ENCODE measurements around the gene ZNF37A. TPM values are rescaled to one million over a fixed set of nuclear protein-coding genes. Genes with fewer than 3 reads are reported as not detected.

The ZNF37A gene
- polyA plus RNA-seq, 1 of the 3 experiments (the other 2 are of a cell fraction) = 5.4 TPM

DNA sequence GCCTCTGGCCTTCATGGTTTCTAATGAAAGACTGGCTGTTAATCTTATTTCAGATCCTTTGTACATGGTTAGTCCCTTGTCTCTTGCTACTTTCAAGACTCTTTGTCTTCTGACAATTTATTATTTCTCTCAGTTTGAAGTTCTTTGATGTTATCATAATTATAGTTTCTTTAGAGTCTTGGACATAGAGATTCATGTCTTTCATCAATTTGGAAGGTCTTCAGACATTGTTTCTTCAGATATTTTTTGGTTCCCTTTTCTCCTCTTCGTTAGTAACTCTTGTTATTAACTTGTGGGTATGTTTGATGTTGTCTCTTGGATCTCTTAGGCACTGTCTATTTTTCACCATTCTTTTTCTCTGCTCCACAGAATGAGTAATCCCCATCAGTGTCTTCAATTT lies 8.7 kb downstream of the ZNF37A start (continued):
- TF ChIP-seq, protein P1, sequence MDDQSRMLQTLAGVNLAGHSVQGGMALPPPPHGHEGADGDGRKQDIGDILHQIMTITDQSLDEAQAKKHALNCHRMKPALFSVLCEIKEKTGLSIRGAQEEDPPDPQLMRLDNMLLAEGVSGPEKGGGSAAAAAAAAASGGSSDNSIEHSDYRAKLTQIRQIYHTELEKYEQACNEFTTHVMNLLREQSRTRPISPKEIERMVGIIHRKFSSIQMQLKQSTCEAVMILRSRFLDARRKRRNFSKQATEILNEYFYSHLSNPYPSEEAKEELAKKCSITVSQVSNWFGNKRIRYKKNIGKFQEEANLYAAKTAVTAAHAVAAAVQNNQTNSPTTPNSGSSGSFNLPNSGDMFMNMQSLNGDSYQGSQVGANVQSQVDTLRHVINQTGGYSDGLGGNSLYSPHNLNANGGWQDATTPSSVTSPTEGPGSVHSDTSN (IDR thresholded peaks at IDR 0.05) = no peak
- TF ChIP-seq TCF12 (IDR thresholded peaks at IDR 0.05) = no peak
- no peak for TF ChIP-seq FOSL2 (IDR thresholded peaks at IDR 0.05; ENCODE audit: borderline replicate concordance, low read depth)
- no peak for TF ChIP-seq ELF1 (IDR thresholded peaks at IDR 0.05)
- TF ChIP-seq FOXJ3 (CRISPR knock-in tag; IDR thresholded peaks at IDR 0.05) = no peak
- no peak for TF ChIP-seq GABPA (IDR thresholded peaks at IDR 0.05; ENCODE audit: low read depth)
- no peak for TF ChIP-seq NFIC (IDR thresholded peaks at IDR 0.05; ENCODE audit: borderline replicate concordance)
- TF ChIP-seq, protein P2, sequence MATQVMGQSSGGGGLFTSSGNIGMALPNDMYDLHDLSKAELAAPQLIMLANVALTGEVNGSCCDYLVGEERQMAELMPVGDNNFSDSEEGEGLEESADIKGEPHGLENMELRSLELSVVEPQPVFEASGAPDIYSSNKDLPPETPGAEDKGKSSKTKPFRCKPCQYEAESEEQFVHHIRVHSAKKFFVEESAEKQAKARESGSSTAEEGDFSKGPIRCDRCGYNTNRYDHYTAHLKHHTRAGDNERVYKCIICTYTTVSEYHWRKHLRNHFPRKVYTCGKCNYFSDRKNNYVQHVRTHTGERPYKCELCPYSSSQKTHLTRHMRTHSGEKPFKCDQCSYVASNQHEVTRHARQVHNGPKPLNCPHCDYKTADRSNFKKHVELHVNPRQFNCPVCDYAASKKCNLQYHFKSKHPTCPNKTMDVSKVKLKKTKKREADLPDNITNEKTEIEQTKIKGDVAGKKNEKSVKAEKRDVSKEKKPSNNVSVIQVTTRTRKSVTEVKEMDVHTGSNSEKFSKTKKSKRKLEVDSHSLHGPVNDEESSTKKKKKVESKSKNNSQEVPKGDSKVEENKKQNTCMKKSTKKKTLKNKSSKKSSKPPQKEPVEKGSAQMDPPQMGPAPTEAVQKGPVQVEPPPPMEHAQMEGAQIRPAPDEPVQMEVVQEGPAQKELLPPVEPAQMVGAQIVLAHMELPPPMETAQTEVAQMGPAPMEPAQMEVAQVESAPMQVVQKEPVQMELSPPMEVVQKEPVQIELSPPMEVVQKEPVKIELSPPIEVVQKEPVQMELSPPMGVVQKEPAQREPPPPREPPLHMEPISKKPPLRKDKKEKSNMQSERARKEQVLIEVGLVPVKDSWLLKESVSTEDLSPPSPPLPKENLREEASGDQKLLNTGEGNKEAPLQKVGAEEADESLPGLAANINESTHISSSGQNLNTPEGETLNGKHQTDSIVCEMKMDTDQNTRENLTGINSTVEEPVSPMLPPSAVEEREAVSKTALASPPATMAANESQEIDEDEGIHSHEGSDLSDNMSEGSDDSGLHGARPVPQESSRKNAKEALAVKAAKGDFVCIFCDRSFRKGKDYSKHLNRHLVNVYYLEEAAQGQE (IDR thresholded peaks at IDR 0.05; ENCODE audit: low read depth, low read length) = no peak
- no peak for TF ChIP-seq YY1 (IDR thresholded peaks at IDR 0.05; ENCODE audit: low read depth)
- no peak for TF ChIP-seq TEAD4 (IDR thresholded peaks at IDR 0.05; ENCODE audit: borderline replicate concordance, insufficient read depth)

DNA sequence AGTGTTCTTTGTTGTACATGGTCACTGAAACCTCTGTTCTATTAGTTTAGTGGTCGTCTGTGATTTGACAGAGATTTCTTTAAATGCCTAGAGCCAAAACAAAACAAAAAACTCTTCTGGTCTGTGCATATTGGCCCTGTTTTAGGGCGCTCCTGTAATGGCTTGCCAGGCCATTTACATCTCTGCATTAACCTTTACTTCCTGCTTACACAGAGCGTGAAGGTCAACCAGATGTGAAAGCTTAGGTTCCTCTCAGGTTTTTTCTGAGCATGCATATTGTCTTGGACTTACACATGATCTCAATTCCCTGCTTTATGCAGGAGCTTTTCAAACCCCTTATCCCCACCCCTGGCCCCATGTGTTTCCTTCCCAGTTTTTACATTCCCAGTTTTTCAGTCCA lies 9.6 kb downstream of the ZNF37A start:
- no peaks in the 10 kb centered on the region for H3F3A ChIP-seq (replicated peaks; ENCODE audit: insufficient read depth)
- H3K36me3 ChIP-seq (replicated peaks in 1 of 2; ENCODE audit: control insufficient read depth in 1 of 2, insufficient read depth in 2 of 2, low read length in 1 of 2) = peaks cover 27 to 62% of the 10 kb centered on the region in 2 experiments
- no peak overlapping the region for H2AFZ ChIP-seq (ENCODE audit: low read depth)
- no peak overlapping the region for H3K4me3 ChIP-seq (ENCODE audit: low read depth in 2 of 2, low read length in 1 of 2)
- H3K27ac ChIP-seq (ENCODE audit: low read depth in 2 of 2, low read length in 1 of 2) = no peak overlapping the region
- TF ChIP-seq, protein P3, sequence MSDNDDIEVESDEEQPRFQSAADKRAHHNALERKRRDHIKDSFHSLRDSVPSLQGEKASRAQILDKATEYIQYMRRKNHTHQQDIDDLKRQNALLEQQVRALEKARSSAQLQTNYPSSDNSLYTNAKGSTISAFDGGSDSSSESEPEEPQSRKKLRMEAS (IDR thresholded peaks at IDR 0.05; ENCODE audit: low read depth) = no peak
- TF ChIP-seq MXI1 (IDR thresholded peaks at IDR 0.05; ENCODE audit: low read depth, low read length) (no peak), FOSL2 (IDR thresholded peaks at IDR 0.05; ENCODE audit: borderline replicate concordance, low read depth) (no peak), YY1 (IDR thresholded peaks at IDR 0.05; ENCODE audit: low read depth) (no peak), CHD2 (IDR thresholded peaks at IDR 0.05; ENCODE audit: low read length, partially characterized antibody) (no peak), FOXM1 (IDR thresholded peaks at IDR 0.05; ENCODE audit: low read depth) (no peak), MEF2A (IDR thresholded peaks at IDR 0.05; ENCODE audit: borderline replicate concordance, low read depth) (no peak), TAF1 (IDR thresholded peaks at IDR 0.05; ENCODE audit: borderline replicate concordance, low read depth, low read length) (no peak)
- TF ChIP-seq, protein P4, sequence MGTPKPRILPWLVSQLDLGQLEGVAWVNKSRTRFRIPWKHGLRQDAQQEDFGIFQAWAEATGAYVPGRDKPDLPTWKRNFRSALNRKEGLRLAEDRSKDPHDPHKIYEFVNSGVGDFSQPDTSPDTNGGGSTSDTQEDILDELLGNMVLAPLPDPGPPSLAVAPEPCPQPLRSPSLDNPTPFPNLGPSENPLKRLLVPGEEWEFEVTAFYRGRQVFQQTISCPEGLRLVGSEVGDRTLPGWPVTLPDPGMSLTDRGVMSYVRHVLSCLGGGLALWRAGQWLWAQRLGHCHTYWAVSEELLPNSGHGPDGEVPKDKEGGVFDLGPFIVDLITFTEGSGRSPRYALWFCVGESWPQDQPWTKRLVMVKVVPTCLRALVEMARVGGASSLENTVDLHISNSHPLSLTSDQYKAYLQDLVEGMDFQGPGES (IDR thresholded peaks at IDR 0.05; ENCODE audit: low read depth, low read length) = no peak
- TF ChIP-seq, protein P5, sequence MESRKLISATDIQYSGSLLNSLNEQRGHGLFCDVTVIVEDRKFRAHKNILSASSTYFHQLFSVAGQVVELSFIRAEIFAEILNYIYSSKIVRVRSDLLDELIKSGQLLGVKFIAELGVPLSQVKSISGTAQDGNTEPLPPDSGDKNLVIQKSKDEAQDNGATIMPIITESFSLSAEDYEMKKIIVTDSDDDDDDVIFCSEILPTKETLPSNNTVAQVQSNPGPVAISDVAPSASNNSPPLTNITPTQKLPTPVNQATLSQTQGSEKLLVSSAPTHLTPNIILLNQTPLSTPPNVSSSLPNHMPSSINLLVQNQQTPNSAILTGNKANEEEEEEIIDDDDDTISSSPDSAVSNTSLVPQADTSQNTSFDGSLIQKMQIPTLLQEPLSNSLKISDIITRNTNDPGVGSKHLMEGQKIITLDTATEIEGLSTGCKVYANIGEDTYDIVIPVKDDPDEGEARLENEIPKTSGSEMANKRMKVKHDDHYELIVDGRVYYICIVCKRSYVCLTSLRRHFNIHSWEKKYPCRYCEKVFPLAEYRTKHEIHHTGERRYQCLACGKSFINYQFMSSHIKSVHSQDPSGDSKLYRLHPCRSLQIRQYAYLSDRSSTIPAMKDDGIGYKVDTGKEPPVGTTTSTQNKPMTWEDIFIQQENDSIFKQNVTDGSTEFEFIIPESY (IDR thresholded peaks at IDR 0.05; ENCODE audit: borderline replicate concordance, low read depth) = no peak
- CTCF ChIA-PET = no interaction called here
- H3K79me2 ChIP-seq (ENCODE audit: insufficient read depth) = no peaks in the 10 kb centered on the region
- H3K9me3 ChIP-seq = 0 out of 2 replicates have a peak, but pooled peaks cover 19% of the 10 kb centered on the region
- no peaks in the 10 kb centered on the region for H3K4me1 ChIP-seq (ENCODE audit: control insufficient read depth in 1 of 2, insufficient read depth in 2 of 2, low read depth in 1 of 2, low read length in 1 of 2)
- no peak overlapping the region for H3K4me2 ChIP-seq
- H3K9me2 ChIP-seq = no peaks in the 10 kb centered on the region
- H3K9ac ChIP-seq = no peak overlapping the region
- POLR2A ChIA-PET = no interaction called here
- H3K27me3 ChIP-seq (ENCODE audit: insufficient read depth) = no peaks in the 10 kb centered on the region
- no peaks in the 10 kb centered on the region for H4K20me1 ChIP-seq (ENCODE audit: insufficient read depth)
- 90% methylated on average over 3 of the region's 3 CpGs for WGBS (ENCODE audit: low lambda C conversion rate)
- no peak for DNase-seq

Data from SK-N-SH (cell line).